Kidney (tissue), 14 donors: ENCODE measurements around the gene FRG2. TPM values are rescaled to one million over a fixed set of nuclear protein-coding genes. Genes with fewer than 3 reads are reported as not detected.
"Not testable (repeated sequence)": the region's sequence is repeated elsewhere in the genome, so short reads cannot be mapped to it uniquely, and the experiment has no call there.

ENCODE experiments used
- DNase-seq, 5 donors: peaks; one replicate each; pipeline ENCODE4 v3.0.0-alpha.2; 2013 to 2020
- FAIRE-seq: peaks from 2 replicates; lab custom pipeline; 2012; peaks lifted over from hg19 to GRCh38; lab: Jason Lieb, UNC
- H3K27ac ChIP-seq, 2 donors: one replicate each; pipeline ENCODE4 v1.7.0; 2013; ENCODE audit warnings: low read depth in 2 of 2, low read length in 2 of 2, inconsistent platforms in 1 of 2
- H3K27me3 ChIP-seq: one replicate; pipeline ENCODE4 v1.7.1; 2013; ENCODE audit warnings: low read length, inconsistent platforms; ENCODE audit not compliant: control insufficient read depth, insufficient read depth
- H3K36me3 ChIP-seq, 3 donors: one replicate each; pipeline versions ENCODE4 v1.7.0 to v1.7.1; 2013; ENCODE audit warnings: low read length in 3 of 3, control low read depth in 1 of 3, inconsistent platforms in 1 of 3; ENCODE audit not compliant: insufficient read depth in 3 of 3, control insufficient read depth in 2 of 3
- H3K4me1 ChIP-seq, 3 donors: one replicate each; pipeline versions ENCODE4 v1.7.0 to v1.7.1; 2013; ENCODE audit warnings: low read length in 3 of 3, inconsistent platforms in 1 of 3, low read depth in 1 of 3; ENCODE audit not compliant: control insufficient read depth in 2 of 3, insufficient read depth in 2 of 3
- H3K4me3 ChIP-seq, 3 donors: one replicate each; pipeline versions ENCODE4 v1.7.0 to v1.8.1; 2013; ENCODE audit warnings: low read length in 3 of 3, control low read depth in 1 of 3, inconsistent platforms in 1 of 3
- H3K9ac ChIP-seq, 3 donors: one replicate each; pipeline versions ENCODE4 v1.7.0 to v1.7.1; 2013; ENCODE audit warnings: low read length in 3 of 3, control low read depth in 1 of 3, inconsistent platforms in 1 of 3
- H3K9me3 ChIP-seq, 3 donors: one replicate each; pipeline versions ENCODE4 v1.7.0 to v1.7.1; 2013; ENCODE audit warnings: low read length in 3 of 3, control low read depth in 1 of 3, inconsistent platforms in 1 of 3; ENCODE audit not compliant: control insufficient read depth in 2 of 3, insufficient read depth in 1 of 3
- intact Hi-C: fragments of 100-400 bp; cut with DNase I; formaldehyde crosslinking; loops from one replicate; pipeline ENCODE4 v1.11.1; 2022
- polyA plus RNA-seq: library from polyadenylated mRNA; stranded (reverse); fragments of 350-450 nt; fragmentation: Illumina TruSeq; extraction: RNeasy Lipid Tissue Mini Kit (QIAGEN cat#74804); gene quantifications from one replicate; pipeline ENCODE4 v1.2.3, GENCODE V29; 2014; ENCODE audit warnings: low read depth, low replicate concordance; ENCODE audit not compliant: insufficient read depth
- total RNA-seq: library from RNA; stranded (reverse); fragmentation: NEBNext Ultra II Directional; extraction: Animal tissue kit (Norgen Biotek cat#: 25700); gene quantifications from one replicate; pipeline ENCODE4 v1.2.1, GENCODE V29; 2021
- TF ChIP-seq, protein P1 (sequence below): IDR thresholded peaks from 3 replicates; pipeline ENCODE4 v1.5.1; 2012; ENCODE audit warnings: mild to moderate bottlenecking, moderate library complexity, borderline replicate concordance; ENCODE audit not compliant: insufficient read depth; ENCODE audit errors: extremely low read depth
- donor health status: control.
- donor health status: control.
- donor health status: control.
- donor health status: control.
- donor health status: control.
- donor health status: DM: yes; HTN: yes; CAD: no.
- donor health status: Normal renal cell carcinoma (clear cell type).

Gene FRG2
- total and polyA plus RNA-seq, 2 donors from 2014 or later, result not detected

GRCh38 chr4:190037704-190038388 lies 10.8 kb upstream of the FRG2 start:
- H3K27ac ChIP-seq, intact Hi-C loops, H3K4me1 ChIP-seq, DNase-seq, H3K4me3 ChIP-seq, FAIRE-seq, H3K36me3 ChIP-seq, H3K9me3 ChIP-seq, H3K9ac ChIP-seq, H3K27me3 ChIP-seq: not testable (repeated sequence)

DNA sequence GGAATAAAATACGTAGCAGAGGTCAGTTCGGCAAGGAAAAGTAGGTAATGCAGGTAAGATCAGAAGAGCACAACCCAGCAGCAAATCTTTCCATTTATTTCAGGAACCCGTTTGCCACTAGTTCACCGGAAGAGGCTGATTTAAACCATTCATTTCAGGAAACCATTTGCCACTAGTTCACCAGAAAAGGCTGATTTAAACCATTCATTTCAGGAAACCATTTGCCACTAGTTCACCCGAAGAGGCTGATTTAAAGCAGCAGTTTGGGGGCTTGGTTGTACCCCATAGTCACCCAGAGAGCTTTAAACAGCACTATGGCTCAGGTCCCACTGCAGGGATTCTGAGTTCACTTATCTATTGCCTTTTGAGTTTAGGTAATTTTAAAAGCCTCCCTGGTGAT lies 4.2 kb upstream of the FRG2 start:
- H3K9ac ChIP-seq, DNase-seq, intact Hi-C loops, H3K9me3 ChIP-seq, H3K27ac ChIP-seq, H3K4me1 ChIP-seq, H3K36me3 ChIP-seq, FAIRE-seq, H3K4me3 ChIP-seq, H3K27me3 ChIP-seq: not testable (repeated sequence)

DNA sequence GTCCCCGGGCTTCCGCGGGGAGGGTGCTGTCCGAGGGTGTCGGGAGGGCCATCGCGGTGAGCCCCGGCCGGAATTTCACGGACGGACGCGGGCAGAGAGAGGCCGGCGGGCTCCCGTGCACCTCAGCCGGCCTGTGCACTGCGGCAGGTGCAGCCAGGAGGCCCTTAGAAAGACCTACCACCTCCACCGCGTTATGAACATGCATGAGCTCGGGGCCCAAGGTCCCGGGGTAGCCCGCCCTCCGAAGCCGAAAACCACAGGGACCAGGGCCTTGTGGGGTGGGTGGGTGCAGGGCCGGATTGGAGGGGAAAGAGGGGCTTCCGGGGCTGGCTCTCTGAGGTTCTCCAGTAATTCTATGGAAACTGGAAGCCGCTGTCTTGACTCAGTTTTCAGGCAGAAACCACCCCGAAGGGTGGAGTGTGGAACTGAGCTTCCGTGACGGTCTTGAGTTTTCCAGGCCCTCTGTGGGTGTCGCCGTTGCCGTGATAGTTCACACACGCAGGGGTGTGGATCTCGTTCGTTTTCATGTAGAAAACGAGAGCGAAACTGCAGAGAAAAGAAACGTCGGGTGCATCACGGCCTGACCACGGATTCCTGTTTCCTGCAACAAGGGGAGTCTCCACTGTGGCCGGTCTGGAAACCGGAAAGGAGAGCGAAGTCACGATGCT lies 4.3 kb downstream of the FRG2 start:
- H3K4me3 ChIP-seq, H3K9me3 ChIP-seq, H3K4me1 ChIP-seq, H3K36me3 ChIP-seq, FAIRE-seq, H3K27ac ChIP-seq, H3K9ac ChIP-seq, intact Hi-C loops: not testable (repeated sequence)
- DNase-seq, result peak; percentile 16 to 74 (median 22)
- H3K27me3 ChIP-seq, result peaks cover 21% of the 10 kb centered on the region

- intact Hi-C loops, H3K36me3 ChIP-seq, H3K27ac ChIP-seq, FAIRE-seq, DNase-seq, H3K9ac ChIP-seq, H3K9me3 ChIP-seq, H3K4me1 ChIP-seq, H3K4me3 ChIP-seq: not testable (repeated sequence)
- peaks cover 23% of the 10 kb centered on the region for H3K27me3 ChIP-seq
Measured at GRCh38 chr4:190021973-190022372, 5.1 kb downstream of the FRG2 start.

DNA sequence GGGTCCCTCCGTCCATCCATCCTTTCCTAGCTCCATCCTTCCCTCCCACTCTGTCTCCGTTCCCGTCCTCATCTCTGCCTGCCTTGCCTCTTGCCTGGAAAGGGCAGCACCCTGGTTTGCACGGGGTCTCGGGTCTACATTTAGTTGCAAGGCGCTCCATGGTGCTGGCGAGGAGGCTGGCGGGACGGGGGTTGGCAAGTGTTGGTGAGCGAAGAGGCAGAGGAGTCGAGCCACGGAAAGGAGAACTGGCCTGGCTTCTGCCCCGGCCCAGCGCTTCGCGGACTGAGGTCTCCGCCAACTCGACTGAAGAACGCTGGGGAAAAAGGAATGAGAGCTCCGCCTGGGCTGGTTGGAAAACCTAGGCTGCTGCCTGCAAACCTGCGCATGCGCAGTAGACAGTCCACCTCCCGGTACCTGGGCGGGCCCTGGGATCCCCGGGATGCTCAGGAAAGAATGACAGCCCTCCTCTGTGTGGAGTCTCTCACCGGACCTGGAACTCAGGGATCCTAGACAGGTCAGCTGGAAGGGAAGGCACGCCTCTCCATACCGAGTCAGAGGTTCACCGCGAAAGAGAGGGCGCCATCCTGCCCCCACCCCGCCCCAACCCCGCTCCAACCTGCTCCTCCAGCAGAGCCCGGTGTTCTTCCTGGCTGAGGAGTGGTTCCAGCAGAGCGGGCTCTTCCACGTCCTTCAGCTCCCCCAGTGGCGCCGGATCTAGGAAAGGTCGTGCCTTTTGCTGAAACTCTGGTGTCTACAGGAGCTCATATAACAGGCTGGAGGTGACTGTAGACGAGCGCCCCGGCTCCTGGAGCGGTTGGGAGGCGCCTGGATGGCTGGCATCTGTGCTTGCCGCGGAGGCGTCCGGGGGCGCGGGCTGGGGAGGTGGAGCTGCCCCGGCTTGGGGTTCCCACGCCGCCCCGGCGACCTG lies 6.0 kb downstream of the FRG2 start:
- Histone ChIP-seq H3K4me1 (peaks cover 0 to 2% (median 0%) of the 10 kb centered on the region in 3 donors), H3K36me3 (no peaks in the 10 kb centered on the region), H3K27ac (no peak overlapping the region), H3K9ac (no peak overlapping the region), H3K27me3 (peaks cover 31% of the 10 kb centered on the region), H3K4me3 (no peak overlapping the region), H3K9me3 (no peaks in the 10 kb centered on the region)
- FAIRE-seq (no peak), DNase-seq (peak; percentile 78 to 90 (median 85))
- intact Hi-C loops, result no loop called here
- TF ChIP-seq, protein P1, sequence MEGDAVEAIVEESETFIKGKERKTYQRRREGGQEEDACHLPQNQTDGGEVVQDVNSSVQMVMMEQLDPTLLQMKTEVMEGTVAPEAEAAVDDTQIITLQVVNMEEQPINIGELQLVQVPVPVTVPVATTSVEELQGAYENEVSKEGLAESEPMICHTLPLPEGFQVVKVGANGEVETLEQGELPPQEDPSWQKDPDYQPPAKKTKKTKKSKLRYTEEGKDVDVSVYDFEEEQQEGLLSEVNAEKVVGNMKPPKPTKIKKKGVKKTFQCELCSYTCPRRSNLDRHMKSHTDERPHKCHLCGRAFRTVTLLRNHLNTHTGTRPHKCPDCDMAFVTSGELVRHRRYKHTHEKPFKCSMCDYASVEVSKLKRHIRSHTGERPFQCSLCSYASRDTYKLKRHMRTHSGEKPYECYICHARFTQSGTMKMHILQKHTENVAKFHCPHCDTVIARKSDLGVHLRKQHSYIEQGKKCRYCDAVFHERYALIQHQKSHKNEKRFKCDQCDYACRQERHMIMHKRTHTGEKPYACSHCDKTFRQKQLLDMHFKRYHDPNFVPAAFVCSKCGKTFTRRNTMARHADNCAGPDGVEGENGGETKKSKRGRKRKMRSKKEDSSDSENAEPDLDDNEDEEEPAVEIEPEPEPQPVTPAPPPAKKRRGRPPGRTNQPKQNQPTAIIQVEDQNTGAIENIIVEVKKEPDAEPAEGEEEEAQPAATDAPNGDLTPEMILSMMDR, result no peak

GRCh38 chr4:190019859-190020463 lies 7.1 kb downstream of the FRG2 start:
- H3K9me3 ChIP-seq, H3K27ac ChIP-seq, intact Hi-C loops, FAIRE-seq, H3K9ac ChIP-seq, H3K4me1 ChIP-seq, H3K36me3 ChIP-seq, H3K4me3 ChIP-seq: not testable (repeated sequence)
- H3K27me3 ChIP-seq, result peaks cover 35% of the 10 kb centered on the region
- DNase-seq, result peak in 3 of 5 donors; percentile 9 to 38 (median 19)
